Liver (tissue), 9 donors: ENCODE results near the gene LAMB2. TPM values are rescaled to one million over a fixed set of nuclear protein-coding genes. Genes with fewer than 3 reads are reported as not detected.

Experiments used
- DNase-seq: peaks from one replicate; pipeline ENCODE4 v3.0.0-alpha.2; 2017; ENCODE audit warnings: low spot score
- H3K27ac ChIP-seq, 2 donors: one replicate each; pipeline ENCODE4 v1.7.0; 2013; ENCODE audit warnings: inconsistent platforms in 2 of 2, low read length in 2 of 2, control low read depth in 1 of 2, low read depth in 1 of 2, mild to moderate bottlenecking in 1 of 2
- H3K27me3 ChIP-seq, 4 donors: one replicate each; pipeline versions ENCODE4 v1.6.1 to v1.7.0; 2013; ENCODE audit warnings: low read length in 3 of 4, inconsistent platforms in 1 of 4, mild to moderate bottlenecking in 1 of 4, moderate library complexity in 1 of 4; ENCODE audit not compliant: control insufficient read depth in 4 of 4, insufficient read depth in 4 of 4
- H3K36me3 ChIP-seq, 4 donors: one replicate each; pipeline versions ENCODE4 v1.6.1 to v1.7.0; 2013; ENCODE audit warnings: low read length in 3 of 4, mild to moderate bottlenecking in 3 of 4, low read depth in 1 of 4, moderate library complexity in 1 of 4; ENCODE audit not compliant: control insufficient read depth in 4 of 4, insufficient read depth in 3 of 4
- H3K4me1 ChIP-seq, 4 donors: one replicate each; pipeline versions ENCODE4 v1.6.1 to v1.7.0; 2013; ENCODE audit warnings: low read length in 3 of 4, mild to moderate bottlenecking in 3 of 4, moderate library complexity in 1 of 4; ENCODE audit not compliant: control insufficient read depth in 4 of 4, insufficient read depth in 4 of 4
- H3K4me3 ChIP-seq, 3 donors: one replicate each; pipeline versions ENCODE4 v1.6.1 to v1.7.0; 2013; ENCODE audit warnings: low read length in 3 of 3, control low read depth in 1 of 3, low read depth in 1 of 3, mild to moderate bottlenecking in 1 of 3
- H3K9ac ChIP-seq, 2 donors: one replicate each; pipeline ENCODE4 v1.7.0; 2013; ENCODE audit warnings: low read length in 2 of 2, mild to moderate bottlenecking in 2 of 2, moderate library complexity in 2 of 2, control low read depth in 1 of 2, low read depth in 1 of 2
- H3K9me3 ChIP-seq, 4 donors: one replicate each; pipeline versions ENCODE4 v1.6.1 to v1.7.0; 2013; ENCODE audit warnings: low read length in 3 of 4; ENCODE audit not compliant: control insufficient read depth in 4 of 4
- ATF3 ChIP-seq: IDR thresholded peaks from 2 replicates; pipeline ENCODE4 v1.6.1; 2016; ENCODE audit warnings: antibody characterized with exemption
- CTCF ChIP-seq: fragments of 150-350 bp; IDR thresholded peaks from 2 replicates; pipeline ENCODE4 v1.5.1; 2017; ENCODE audit warnings: improper control_type of control experiment, low read depth, low read length; ENCODE audit not compliant: missing input control
- EGR1 ChIP-seq, 2 donors: IDR thresholded peaks; 2 replicates each; pipeline ENCODE4 v1.6.1; 2016 to 2018; ENCODE audit warnings: antibody characterized with exemption in 2 of 2, low read depth in 2 of 2
- GABPA ChIP-seq, 2 donors: IDR thresholded peaks in 1 of 2; conservative IDR thresholded peaks in 1 of 2; 2 replicates each; pipeline ENCODE4 v1.6.1; 2016; ENCODE audit warnings: antibody characterized with exemption in 2 of 2, mild to moderate bottlenecking in 1 of 2, moderate library complexity in 1 of 2
- HNF4A ChIP-seq, 2 donors: conservative IDR thresholded peaks; 2 replicates each; pipeline ENCODE4 v1.6.1; 2016; ENCODE audit warnings: antibody characterized with exemption in 2 of 2, mild to moderate bottlenecking in 2 of 2
- HNF4G ChIP-seq: IDR thresholded peaks from 2 replicates; pipeline ENCODE4 v1.6.1; 2016; ENCODE audit warnings: antibody characterized with exemption
- JUND ChIP-seq, 2 donors: IDR thresholded peaks; 2 replicates each; pipeline ENCODE4 v1.6.1; 2016; ENCODE audit warnings: antibody characterized with exemption in 2 of 2
- MAX ChIP-seq: IDR thresholded peaks from 2 replicates; pipeline ENCODE4 v1.6.1; 2016; ENCODE audit warnings: antibody characterized with exemption
- NR2F2 ChIP-seq: IDR thresholded peaks from 2 replicates; pipeline ENCODE4 v1.6.1; 2016; ENCODE audit warnings: antibody characterized with exemption
- RAD21 ChIP-seq, 2 donors: IDR thresholded peaks; 2 replicates each; pipeline ENCODE4 v1.6.1; 2016; ENCODE audit warnings: antibody characterized with exemption in 2 of 2, mild to moderate bottlenecking in 2 of 2
- REST ChIP-seq: IDR thresholded peaks from 2 replicates; pipeline ENCODE4 v1.6.1; 2016; ENCODE audit warnings: antibody characterized with exemption, mild to moderate bottlenecking
- RXRA ChIP-seq, 2 donors: IDR thresholded peaks; 2 replicates each; pipeline ENCODE4 v1.6.1; 2017 to 2018; ENCODE audit warnings: antibody characterized with exemption in 2 of 2, mild to moderate bottlenecking in 1 of 2
- SP1 ChIP-seq: IDR thresholded peaks from 2 replicates; pipeline ENCODE4 v1.6.1; 2018; ENCODE audit warnings: antibody characterized with exemption, mild to moderate bottlenecking
- TAF1 ChIP-seq: conservative IDR thresholded peaks from 2 replicates; pipeline ENCODE4 v1.6.1; 2016; ENCODE audit warnings: antibody characterized with exemption, mild to moderate bottlenecking
- YY1 ChIP-seq: IDR thresholded peaks from 2 replicates; pipeline ENCODE4 v1.6.1; 2016; ENCODE audit warnings: antibody characterized with exemption, mild to moderate bottlenecking
- WGBS: extraction: QIAGEN DNeasy Blood & Tissue Kit; methylation state at CpG from one replicate; pipeline ENCODE4 v1.1.7; 2013; 5-methylcytosine and 5-hydroxymethylcytosine counted together
- polyA plus RNA-seq, 2 donors: library from polyadenylated mRNA; stranded (reverse) in 1 of 2; unstranded in 1 of 2; fragments of 200-250 nt in 1 of 2; fragments of >200 nt in 1 of 2; fragmentation: Nextera tagmentation in 1 of 2; extraction: Ambion mirVana in 1 of 2; gene quantifications; one replicate each; pipeline versions ENCODE4 v1.2.1 to v1.2.3, GENCODE V29; 2013 to 2015
- total RNA-seq, 2 donors: library from RNA; depleted of rRNA; stranded (reverse); fragments of >200 nt; gene quantifications; one replicate each; pipeline ENCODE4 v1.2.3, GENCODE V29; 2014
- TF ChIP-seq, protein P1 (sequence below): IDR thresholded peaks from 2 replicates; pipeline ENCODE4 v1.6.1; 2016; ENCODE audit warnings: antibody characterized with exemption
- donor health status: healthy.
- donor health status: healthy.
- donor health status: healthy.
- donor health status: healthy.
- donor health status: healthy.

The LAMB2 gene
- total and polyA plus RNA-seq, 4 donors, result 87.6 to 172 (median 134) TPM

DNA sequence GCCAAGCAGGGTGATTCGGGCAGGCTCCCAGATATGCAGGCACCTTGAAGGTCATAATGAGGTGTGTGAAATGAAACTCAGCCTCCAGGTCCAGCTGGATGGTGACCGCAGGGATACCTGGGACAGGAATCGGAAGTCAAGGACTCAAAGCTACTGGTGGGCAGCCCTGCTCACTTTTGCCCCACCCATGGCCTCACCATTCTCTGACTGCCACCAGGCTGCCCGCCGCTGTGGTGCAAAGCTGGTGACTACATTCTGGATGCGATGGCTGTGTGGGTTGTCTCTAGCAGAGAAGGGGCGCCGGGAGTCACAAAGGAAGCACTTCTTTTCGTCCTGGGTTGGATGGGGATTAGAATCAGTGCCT, 795 bp downstream of the LAMB2 start:
- peak overlapping the region in 1 of 2 donors; percentile 52 for H3K27ac ChIP-seq
- WGBS, result 69% methylated on average over 9 of the region's 9 CpGs

More for the DNA sequence above, 795 bp downstream of the LAMB2 start:
- H3K9me3 ChIP-seq, result no peaks in the 10 kb centered on the region
- H3K36me3 ChIP-seq, result peaks cover 0 to 10% (median 0%) of the 10 kb centered on the region in 4 donors
- no peak for TF ChIP-seq YY1
- TF ChIP-seq SP1, result no peak
- TF ChIP-seq, protein P1, sequence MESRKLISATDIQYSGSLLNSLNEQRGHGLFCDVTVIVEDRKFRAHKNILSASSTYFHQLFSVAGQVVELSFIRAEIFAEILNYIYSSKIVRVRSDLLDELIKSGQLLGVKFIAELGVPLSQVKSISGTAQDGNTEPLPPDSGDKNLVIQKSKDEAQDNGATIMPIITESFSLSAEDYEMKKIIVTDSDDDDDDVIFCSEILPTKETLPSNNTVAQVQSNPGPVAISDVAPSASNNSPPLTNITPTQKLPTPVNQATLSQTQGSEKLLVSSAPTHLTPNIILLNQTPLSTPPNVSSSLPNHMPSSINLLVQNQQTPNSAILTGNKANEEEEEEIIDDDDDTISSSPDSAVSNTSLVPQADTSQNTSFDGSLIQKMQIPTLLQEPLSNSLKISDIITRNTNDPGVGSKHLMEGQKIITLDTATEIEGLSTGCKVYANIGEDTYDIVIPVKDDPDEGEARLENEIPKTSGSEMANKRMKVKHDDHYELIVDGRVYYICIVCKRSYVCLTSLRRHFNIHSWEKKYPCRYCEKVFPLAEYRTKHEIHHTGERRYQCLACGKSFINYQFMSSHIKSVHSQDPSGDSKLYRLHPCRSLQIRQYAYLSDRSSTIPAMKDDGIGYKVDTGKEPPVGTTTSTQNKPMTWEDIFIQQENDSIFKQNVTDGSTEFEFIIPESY, result no peak
- TF ChIP-seq EGR1 (IDR thresholded peaks at IDR 0.05; ENCODE audit: low read depth in 2 of 2), result no peak
- no peak for TF ChIP-seq NR2F2
- TF ChIP-seq HNF4A (conservative IDR thresholded peaks at IDR 0.05), result no peak
- no peak for TF ChIP-seq RAD21 (IDR thresholded peaks at IDR 0.05)
- no peak for TF ChIP-seq ATF3
- no peak for TF ChIP-seq TAF1
- no peak for TF ChIP-seq HNF4G
- TF ChIP-seq MAX, result no peak
- no peak for TF ChIP-seq GABPA (IDR thresholded peaks at IDR 0.05 in 1 of 2, conservative IDR thresholded peaks at IDR 0.05 in 1 of 2)
- TF ChIP-seq CTCF, result no peak
- TF ChIP-seq REST, result no peak
- TF ChIP-seq JUND (IDR thresholded peaks at IDR 0.05), result no peak
- no peak for TF ChIP-seq RXRA (IDR thresholded peaks at IDR 0.05)
- H3K9ac ChIP-seq, result peak overlapping the region in 1 of 2 donors; percentile 79
- peaks cover 2 to 57% (median 51%) of the 10 kb centered on the region in 4 donors for H3K4me1 ChIP-seq
- peak overlapping the region in 2 of 3 donors; percentile 59 to 93 for H3K4me3 ChIP-seq
- DNase-seq, result no peak
- H3K27me3 ChIP-seq, result no peaks in the 10 kb centered on the region
